ENCODE measurements around the gene GRK6.

- TF ChIP-seq CTCF (IDR thresholded peaks at IDR 0.05) (no peak), POLR2A (IDR thresholded peaks at IDR 0.05) (no peak)
Observed at GRCh38 chr5:177378884-177379883, 47.3 kb upstream of the GRK6 start.
